ENCODE measurements around the gene ZNF219. TPM values are rescaled to one million over a fixed set of nuclear protein-coding genes. Genes with fewer than 3 reads are reported as not detected.

The ZNF219 gene
- total RNA-seq, 5 donors from 2014 or later (not counting 1 experiment from before 2014, with no cell fraction given): 7.2 to 12.4 (median 8.1) TPM

DNA sequence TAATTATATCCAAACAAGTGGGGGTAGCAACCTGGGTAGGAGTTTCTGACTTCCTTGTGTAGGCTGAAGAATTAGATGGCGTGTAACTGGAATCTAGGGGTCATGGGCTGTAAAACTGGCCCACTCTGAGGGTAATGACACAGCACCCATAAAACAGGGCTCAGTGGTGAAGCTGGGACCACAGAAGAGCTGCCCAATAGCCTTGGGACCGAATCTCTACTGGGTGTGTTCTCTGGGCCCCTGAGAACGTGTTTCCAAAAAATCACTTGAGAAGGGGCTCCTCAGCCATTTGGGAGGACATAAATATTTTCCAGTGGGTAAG lies 37.1 kb downstream of the ZNF219 start:
- POLR2A ChIA-PET: interaction anchor here in 1 of 2 donors (0.6 kb wide), 1 partner anchor 577 kb away, joined by 4 read pairs; no protein-coding TSS in a partner anchor
- ATAC-seq (replicated peaks in 1 of 4): no peak

DNA sequence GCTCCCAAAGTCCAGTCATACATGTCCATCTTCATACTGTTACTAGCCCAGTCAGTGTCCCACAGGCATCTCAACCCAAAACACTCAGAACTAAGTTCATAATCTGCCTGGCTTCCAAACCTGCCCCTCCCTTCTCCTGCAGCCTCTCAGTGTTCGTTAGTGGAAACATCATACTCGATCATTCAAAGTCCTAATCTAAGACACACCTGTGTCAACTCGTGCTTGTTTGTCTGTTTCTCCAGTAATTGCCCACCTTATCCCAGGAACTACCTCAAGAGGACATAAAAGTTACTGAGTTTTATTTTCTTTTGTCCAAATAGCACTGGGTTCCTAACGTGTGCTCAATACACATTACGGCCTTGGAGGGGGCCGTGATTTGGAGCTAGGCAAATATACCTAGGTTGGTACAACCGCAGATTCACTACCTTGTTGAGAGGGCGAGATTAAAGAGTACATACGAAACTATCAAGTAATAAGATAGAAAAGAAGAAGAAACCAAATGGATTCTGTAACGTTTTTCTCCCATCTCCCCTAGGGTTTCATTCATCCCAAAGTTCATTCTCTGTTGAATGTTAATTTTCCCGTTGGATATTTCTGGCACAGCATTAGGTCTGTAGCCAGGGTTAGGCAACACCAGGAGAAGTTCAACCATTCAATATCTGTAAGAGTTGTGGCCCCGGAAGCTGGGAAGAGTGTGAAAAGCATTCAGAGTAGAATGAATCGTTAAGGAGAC lies 37.7 kb downstream of the ZNF219 start:
- H3K27me3 ChIP-seq (replicated peaks in 1 of 2; ENCODE audit: control insufficient read depth in 2 of 2, extremely low read depth in 1 of 2, insufficient read depth in 2 of 2, low read length in 1 of 2): peaks cover 0 to 33% of the 10 kb centered on the region in 2 experiments
- Mint-ChIP-seq H3K27ac (no peak overlapping the region), H3K4me1 (no peaks in the 10 kb centered on the region), H3K36me3 (no peaks in the 10 kb centered on the region), H3K9me3 (no peaks in the 10 kb centered on the region), H3K4me3 (no peak overlapping the region), H3K27me3 (peaks cover 34 to 38% of the 10 kb centered on the region in 2 donors)
- DNase-seq (no peak), ATAC-seq (replicated peaks in 1 of 4) (no peak)
- H3K4me3 ChIP-seq (ENCODE audit: control insufficient read depth in 1 of 2, extremely low read depth in 1 of 2, low read length in 1 of 2): no peak overlapping the region
- no peaks in the 10 kb centered on the region for H3K9me3 ChIP-seq
- CTCF ChIA-PET: interaction anchor here in 1 of 2 donors (1.1 kb wide), 1 partner anchor 25 kb away, joined by 4 read pairs; no protein-coding TSS in a partner anchor
- no peaks in the 10 kb centered on the region for H3K4me1 ChIP-seq (ENCODE audit: control insufficient read depth in 1 of 2, extremely low read depth in 1 of 2, insufficient read depth in 2 of 2, low read length in 2 of 2)
- H3K36me3 ChIP-seq (ENCODE audit: control insufficient read depth in 2 of 2, extremely low read depth in 1 of 2, insufficient read depth in 1 of 2, low read length in 1 of 2): no peaks in the 10 kb centered on the region
- POLR2A ChIA-PET: no interaction called here
- 81% methylated on average over 4 of the region's 13 CpGs for WGBS (ENCODE audit: insufficient coverage)
- H3K27ac ChIP-seq (ENCODE audit: low read length): no peak overlapping the region

More for the DNA sequence above, 37.1 kb downstream of the ZNF219 start:
- DNase-seq: no peak
- Histone ChIP-seq H3K27me3 (replicated peaks in 1 of 2; ENCODE audit: control insufficient read depth in 2 of 2, extremely low read depth in 1 of 2, insufficient read depth in 2 of 2, low read length in 1 of 2) (peaks cover 0 to 35% of the 10 kb centered on the region in 2 experiments), H3K36me3 (ENCODE audit: control insufficient read depth in 2 of 2, extremely low read depth in 1 of 2, insufficient read depth in 1 of 2, low read length in 1 of 2) (no peaks in the 10 kb centered on the region), H3K27ac (ENCODE audit: low read length) (no peak overlapping the region), H3K9me3 (no peaks in the 10 kb centered on the region), H3K4me3 (ENCODE audit: control insufficient read depth in 1 of 2, extremely low read depth in 1 of 2, low read length in 1 of 2) (no peak overlapping the region), H3K4me1 (ENCODE audit: control insufficient read depth in 1 of 2, extremely low read depth in 1 of 2, insufficient read depth in 2 of 2, low read length in 2 of 2) (no peaks in the 10 kb centered on the region)
- H3K9me3 Mint-ChIP-seq: no peaks in the 10 kb centered on the region
- no peak overlapping the region for H3K4me3 Mint-ChIP-seq
- WGBS (ENCODE audit: insufficient coverage): 86% methylated on average over 1 of the region's 3 CpGs
- no peaks in the 10 kb centered on the region for H3K36me3 Mint-ChIP-seq
- H3K4me1 Mint-ChIP-seq: no peaks in the 10 kb centered on the region
- H3K27ac Mint-ChIP-seq: no peak overlapping the region
- H3K27me3 Mint-ChIP-seq: peaks cover 38% of the 10 kb centered on the region in 2 donors
- CTCF ChIA-PET: interaction anchor here in 1 of 2 donors (1.1 to 1.3 kb wide), 3 partner anchors 26 to 46 kb away, joined by 3 to 4 read pairs (median 4); no protein-coding TSS in a partner anchor

GRCh38 chr14:21059842-21060613 lies 38.4 kb downstream of the ZNF219 start:
- H3K27ac Mint-ChIP-seq: no peak overlapping the region
- ATAC-seq (replicated peaks in 1 of 4): no peak
- no peaks in the 10 kb centered on the region for H3K9me3 Mint-ChIP-seq
- peaks cover 28 to 31% of the 10 kb centered on the region in 2 donors for H3K27me3 Mint-ChIP-seq
- no peaks in the 10 kb centered on the region for H3K36me3 Mint-ChIP-seq
- Histone ChIP-seq H3K9me3 (no peaks in the 10 kb centered on the region), H3K27me3 (replicated peaks in 1 of 2; ENCODE audit: control insufficient read depth in 2 of 2, extremely low read depth in 1 of 2, insufficient read depth in 2 of 2, low read length in 1 of 2) (peaks cover 0 to 31% of the 10 kb centered on the region in 2 experiments), H3K4me1 (ENCODE audit: control insufficient read depth in 1 of 2, extremely low read depth in 1 of 2, insufficient read depth in 2 of 2, low read length in 2 of 2) (no peaks in the 10 kb centered on the region), H3K36me3 (ENCODE audit: control insufficient read depth in 2 of 2, extremely low read depth in 1 of 2, insufficient read depth in 1 of 2, low read length in 1 of 2) (no peaks in the 10 kb centered on the region), H3K27ac (ENCODE audit: low read length) (no peak overlapping the region), H3K4me3 (ENCODE audit: control insufficient read depth in 1 of 2, extremely low read depth in 1 of 2, low read length in 1 of 2) (no peak overlapping the region)
- WGBS (ENCODE audit: insufficient coverage): 71% methylated on average over 7 of the region's 8 CpGs
- ChIA-PET CTCF (interaction anchor here in 1 of 2 donors (1.0 to 1.2 kb wide), 3 partner anchors 9 to 45 kb away, joined by 3 to 4 read pairs (median 3); no protein-coding TSS in a partner anchor), POLR2A (no interaction called here)
- DNase-seq: no peak
- H3K4me1 Mint-ChIP-seq: no peaks in the 10 kb centered on the region
- no peak overlapping the region for H3K4me3 Mint-ChIP-seq

GRCh38 chr14:21058903-21059302 lies 39.6 kb downstream of the ZNF219 start:
- Mint-ChIP-seq H3K9me3 (no peaks in the 10 kb centered on the region), H3K27me3 (peaks cover 25 to 30% of the 10 kb centered on the region in 2 donors), H3K4me1 (no peaks in the 10 kb centered on the region), H3K4me3 (no peak overlapping the region), H3K36me3 (no peaks in the 10 kb centered on the region), H3K27ac (no peak overlapping the region)
- Histone ChIP-seq H3K27ac (ENCODE audit: low read length) (no peak overlapping the region), H3K4me1 (ENCODE audit: control insufficient read depth in 1 of 2, extremely low read depth in 1 of 2, insufficient read depth in 2 of 2, low read length in 2 of 2) (no peaks in the 10 kb centered on the region), H3K36me3 (ENCODE audit: control insufficient read depth in 2 of 2, extremely low read depth in 1 of 2, insufficient read depth in 1 of 2, low read length in 1 of 2) (no peaks in the 10 kb centered on the region), H3K9me3 (no peaks in the 10 kb centered on the region), H3K4me3 (ENCODE audit: control insufficient read depth in 1 of 2, extremely low read depth in 1 of 2, low read length in 1 of 2) (no peak overlapping the region), H3K27me3 (replicated peaks in 1 of 2; ENCODE audit: control insufficient read depth in 2 of 2, extremely low read depth in 1 of 2, insufficient read depth in 2 of 2, low read length in 1 of 2) (peaks cover 0 to 25% of the 10 kb centered on the region in 2 experiments)
- ChIA-PET POLR2A (no interaction called here), CTCF (interaction anchor here in 1 of 2 donors (1.0 to 1.2 kb wide), 2 partner anchors 10 to 44 kb away, joined by 3 read pairs; no protein-coding TSS in a partner anchor)
- DNase-seq (no peak), ATAC-seq (replicated peaks in 1 of 4) (no peak)
- WGBS (ENCODE audit: insufficient coverage): 85% methylated on average over 4 of the region's 5 CpGs

- Histone ChIP-seq H3K27ac (ENCODE audit: low read length) (no peak within 1 kb of the TSS), H3K4me1 (ENCODE audit: control insufficient read depth in 1 of 2, extremely low read depth in 1 of 2, insufficient read depth in 2 of 2, low read length in 2 of 2) (no peaks in the 10 kb centered on the region), H3K36me3 (ENCODE audit: control insufficient read depth in 2 of 2, extremely low read depth in 1 of 2, insufficient read depth in 1 of 2, low read length in 1 of 2) (no peaks in the 10 kb centered on the region), H3K9me3 (no peaks in the 10 kb centered on the region), H3K4me3 (ENCODE audit: control insufficient read depth in 1 of 2, extremely low read depth in 1 of 2, low read length in 1 of 2) (no peak within 1 kb of the TSS), H3K27me3 (replicated peaks in 1 of 2; ENCODE audit: control insufficient read depth in 2 of 2, extremely low read depth in 1 of 2, insufficient read depth in 2 of 2, low read length in 1 of 2) (peaks cover 0 to 25% of the 10 kb centered on the region in 2 experiments)
- peak in 1 of 4 experiments; percentile 29 for ATAC-seq (replicated peaks in 1 of 4)
- Mint-ChIP-seq H3K9me3 (no peaks in the 10 kb centered on the region), H3K36me3 (no peaks in the 10 kb centered on the region), H3K27ac (no peak within 1 kb of the TSS), H3K4me1 (no peaks in the 10 kb centered on the region), H3K27me3 (peaks cover 20 to 24% of the 10 kb centered on the region in 2 donors), H3K4me3 (no peak within 1 kb of the TSS)
- POLR2A ChIA-PET: interaction anchor here in 1 of 2 donors (0.5 kb wide), 1 partner anchor 8 kb away, joined by 3 read pairs; no protein-coding TSS in a partner anchor
- 66% methylated on average over 5 of the region's 8 CpGs for WGBS (ENCODE audit: insufficient coverage)
- peak in 1 of 35 experiments; percentile 9 for DNase-seq
- CTCF ChIA-PET: interaction anchor here in 1 of 2 donors (1.0 kb wide), 1 partner anchor 14 kb away, joined by 3 read pairs; no protein-coding TSS in a partner anchor
Measured at GRCh38 chr14:21057803-21058675, 40.4 kb downstream of the ZNF219 start, which contains the start of gene RNASE8. Gene RNASE8, plus strand, starts transcription at chr14:21057822. Its CDS starts 71 bp downstream, at chr14:21057893.

Data from T-cell (primary cell).